ENCODE data around the gene ITGB8. TPM values are rescaled to one million over a fixed set of nuclear protein-coding genes. Genes with fewer than 3 reads are reported as not detected.

ITGB8 gene
- total RNA-seq, 4 donors from 2014 or later = 0.31 to 0.90 (median 0.56) TPM

DNA sequence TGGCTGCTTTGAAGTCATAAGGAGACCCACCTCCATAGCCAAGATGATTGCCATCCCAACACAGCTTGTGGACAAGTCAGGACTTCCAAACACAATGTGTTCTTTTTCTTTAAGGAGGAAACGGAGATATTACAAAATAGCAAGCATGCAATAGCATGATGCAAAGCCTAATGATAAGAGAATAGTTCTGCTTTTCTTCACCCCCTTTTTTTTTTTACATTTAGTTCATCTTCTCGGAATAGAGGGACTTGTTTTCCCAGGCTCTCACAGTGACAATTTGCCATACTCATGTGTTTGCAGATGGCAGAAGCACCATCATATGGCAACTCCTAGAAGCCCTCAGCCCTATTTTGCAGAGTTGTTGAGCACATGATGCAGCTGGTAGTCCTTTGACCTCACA is 119.8 kb downstream of the ITGB8 start:
- ATAC-seq = no peak

DNA sequence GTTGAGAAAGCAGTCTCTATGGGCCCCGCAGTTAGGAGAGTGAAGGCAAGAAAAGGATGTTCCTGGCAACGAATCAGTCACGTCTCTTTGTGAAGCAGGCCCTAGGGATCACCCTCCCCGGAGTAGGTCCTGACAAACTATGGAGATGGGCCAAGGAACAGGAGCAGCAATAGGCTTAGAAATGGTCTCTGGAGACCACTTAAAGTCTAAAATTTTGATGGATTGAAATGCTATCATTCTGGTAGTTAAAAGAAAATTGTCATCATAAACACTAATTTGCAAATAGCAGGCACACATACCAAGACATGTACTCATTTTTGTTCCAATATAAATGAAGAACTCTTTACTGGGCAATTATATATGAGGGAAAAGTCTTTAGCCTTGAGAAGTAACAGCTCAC is 123.5 kb downstream of the ITGB8 start:
- H3K27me3 ChIP-seq = no peaks in the 10 kb centered on the region
- no peaks in the 10 kb centered on the region for H3K36me3 ChIP-seq
- in situ Hi-C loops (cut with MboI; ENCODE audit: low sequenced_read_pairs in 4 of 4) = no loop called here
- no peak for DNase-seq
- no peak for ATAC-seq
- TF ChIP-seq, protein P1, sequence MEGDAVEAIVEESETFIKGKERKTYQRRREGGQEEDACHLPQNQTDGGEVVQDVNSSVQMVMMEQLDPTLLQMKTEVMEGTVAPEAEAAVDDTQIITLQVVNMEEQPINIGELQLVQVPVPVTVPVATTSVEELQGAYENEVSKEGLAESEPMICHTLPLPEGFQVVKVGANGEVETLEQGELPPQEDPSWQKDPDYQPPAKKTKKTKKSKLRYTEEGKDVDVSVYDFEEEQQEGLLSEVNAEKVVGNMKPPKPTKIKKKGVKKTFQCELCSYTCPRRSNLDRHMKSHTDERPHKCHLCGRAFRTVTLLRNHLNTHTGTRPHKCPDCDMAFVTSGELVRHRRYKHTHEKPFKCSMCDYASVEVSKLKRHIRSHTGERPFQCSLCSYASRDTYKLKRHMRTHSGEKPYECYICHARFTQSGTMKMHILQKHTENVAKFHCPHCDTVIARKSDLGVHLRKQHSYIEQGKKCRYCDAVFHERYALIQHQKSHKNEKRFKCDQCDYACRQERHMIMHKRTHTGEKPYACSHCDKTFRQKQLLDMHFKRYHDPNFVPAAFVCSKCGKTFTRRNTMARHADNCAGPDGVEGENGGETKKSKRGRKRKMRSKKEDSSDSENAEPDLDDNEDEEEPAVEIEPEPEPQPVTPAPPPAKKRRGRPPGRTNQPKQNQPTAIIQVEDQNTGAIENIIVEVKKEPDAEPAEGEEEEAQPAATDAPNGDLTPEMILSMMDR (IDR thresholded peaks at IDR 0.05 in 4 of 5, conservative IDR thresholded peaks at IDR 0.05 in 1 of 5) = no peak
- TF ChIP-seq POLR2A (IDR thresholded peaks at IDR 0.05) = no peak
- no peak overlapping the region for H3K4me3 ChIP-seq
- H3K9me3 ChIP-seq = no peaks in the 10 kb centered on the region
- intact Hi-C loops (cut with DNase I; ENCODE audit: low total_unique reads) = no loop called here
- H3K4me1 ChIP-seq = no peaks in the 10 kb centered on the region
- H3K27ac ChIP-seq = no peak overlapping the region

More for the DNA sequence above, 119.8 kb downstream of the ITGB8 start:
- H3K27me3 ChIP-seq = no peaks in the 10 kb centered on the region
- in situ Hi-C loops (cut with MboI; ENCODE audit: low sequenced_read_pairs in 4 of 4) (no loop called here), intact Hi-C loops (cut with DNase I; ENCODE audit: low total_unique reads) (no loop called here)
- H3K36me3 ChIP-seq = no peaks in the 10 kb centered on the region
- no peak overlapping the region for H3K4me3 ChIP-seq
- no peaks in the 10 kb centered on the region for H3K9me3 ChIP-seq
- H3K4me1 ChIP-seq = no peaks in the 10 kb centered on the region
- TF ChIP-seq, protein P1 (IDR thresholded peaks at IDR 0.05 in 4 of 5, conservative IDR thresholded peaks at IDR 0.05 in 1 of 5) = no peak
- no peak for TF ChIP-seq POLR2A (IDR thresholded peaks at IDR 0.05)
- DNase-seq = no peak
- H3K27ac ChIP-seq = no peak overlapping the region

DNA sequence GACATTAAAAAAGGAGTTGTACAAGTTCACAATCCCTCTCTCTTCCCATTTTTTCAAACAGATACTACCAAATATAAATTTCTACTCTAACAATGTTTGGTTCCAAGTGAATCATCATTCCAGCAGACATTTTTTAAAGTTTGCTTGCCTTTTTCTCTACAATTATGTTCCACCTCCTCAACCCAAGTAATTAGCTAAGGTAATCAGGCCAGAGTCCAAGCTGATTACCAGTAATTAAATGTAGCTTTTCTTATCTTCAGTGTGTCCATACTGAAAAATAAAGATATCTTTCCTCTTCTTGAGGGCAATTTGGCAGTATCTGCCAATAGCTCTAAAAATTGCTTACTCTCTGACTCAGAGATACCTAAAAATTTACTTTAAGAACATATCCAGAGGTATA is 126.0 kb downstream of the ITGB8 start:
- H3K4me3 ChIP-seq = no peak overlapping the region
- H3K27ac ChIP-seq = no peak overlapping the region
- no peaks in the 10 kb centered on the region for H3K9me3 ChIP-seq
- H3K4me1 ChIP-seq = no peaks in the 10 kb centered on the region
- intact Hi-C loops (cut with DNase I; ENCODE audit: low total_unique reads) = no loop called here
- H3K36me3 ChIP-seq = no peaks in the 10 kb centered on the region
- no peak for ATAC-seq
- DNase-seq = no peak
- no peaks in the 10 kb centered on the region for H3K27me3 ChIP-seq
- no peak for TF ChIP-seq POLR2A (IDR thresholded peaks at IDR 0.05)
- TF ChIP-seq, protein P1 (IDR thresholded peaks at IDR 0.05 in 4 of 5, conservative IDR thresholded peaks at IDR 0.05 in 1 of 5) = no peak
- in situ Hi-C loops (cut with MboI; ENCODE audit: low sequenced_read_pairs in 4 of 4) = no loop called here

DNA sequence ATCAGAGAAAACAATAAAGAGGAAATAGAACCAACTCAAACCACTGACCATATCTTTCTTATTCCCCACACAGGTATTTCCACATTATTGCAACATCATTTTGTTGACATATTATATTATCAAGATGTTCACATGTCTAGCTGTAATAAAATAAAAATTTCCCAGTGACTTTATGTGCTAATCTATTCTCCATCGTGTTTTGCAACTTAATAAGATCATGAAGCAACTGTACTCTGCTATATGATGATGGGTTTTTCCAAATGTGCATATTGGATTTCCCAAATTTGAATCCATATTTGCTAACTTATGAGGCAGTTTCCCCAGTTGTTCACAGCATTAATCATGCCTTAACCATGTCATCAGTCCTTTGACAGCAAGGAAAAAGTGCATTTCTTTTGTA is 127.8 kb downstream of the ITGB8 start:
- H3K27me3 ChIP-seq = no peaks in the 10 kb centered on the region
- in situ Hi-C loops (cut with MboI; ENCODE audit: low sequenced_read_pairs in 4 of 4) (no loop called here), intact Hi-C loops (cut with DNase I; ENCODE audit: low total_unique reads) (no loop called here)
- no peaks in the 10 kb centered on the region for H3K9me3 ChIP-seq
- no peaks in the 10 kb centered on the region for H3K36me3 ChIP-seq
- ATAC-seq (no peak), DNase-seq (no peak)
- H3K4me1 ChIP-seq = no peaks in the 10 kb centered on the region
- TF ChIP-seq POLR2A (IDR thresholded peaks at IDR 0.05) = no peak
- TF ChIP-seq, protein P1 (IDR thresholded peaks at IDR 0.05 in 4 of 5, conservative IDR thresholded peaks at IDR 0.05 in 1 of 5) = no peak
- H3K4me3 ChIP-seq = no peak overlapping the region
- no peak overlapping the region for H3K27ac ChIP-seq

DNA sequence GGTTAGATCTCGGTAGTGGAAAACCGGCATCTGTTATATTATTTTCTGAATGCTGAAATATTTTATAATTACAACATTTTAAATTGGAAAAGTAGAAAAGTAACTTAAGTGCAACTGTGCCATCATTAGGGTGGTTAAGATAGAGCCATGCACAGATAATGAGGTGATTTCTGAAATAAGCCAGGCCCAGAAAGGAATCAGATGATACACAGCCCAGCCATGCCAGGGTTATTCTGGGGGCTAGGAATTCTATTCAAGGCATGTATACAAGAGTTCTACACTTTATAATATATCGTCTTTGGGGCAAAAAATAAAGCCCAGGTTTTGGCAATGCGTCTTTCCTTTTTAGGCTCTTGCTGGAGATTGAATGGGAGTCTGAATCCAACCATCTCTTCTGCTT is 128.7 kb downstream of the ITGB8 start:
- H3K36me3 ChIP-seq = no peaks in the 10 kb centered on the region

More for the DNA sequence above, 128.7 kb downstream of the ITGB8 start:
- Histone ChIP-seq H3K27ac (no peak overlapping the region), H3K4me3 (no peak overlapping the region), H3K4me1 (no peaks in the 10 kb centered on the region), H3K9me3 (no peaks in the 10 kb centered on the region), H3K27me3 (no peaks in the 10 kb centered on the region)
- intact Hi-C loops (cut with DNase I; ENCODE audit: low total_unique reads) (no loop called here), in situ Hi-C loops (cut with MboI; ENCODE audit: low sequenced_read_pairs in 4 of 4) (no loop called here)
- DNase-seq (no peak), ATAC-seq (no peak)
- TF ChIP-seq, protein P1 (IDR thresholded peaks at IDR 0.05 in 4 of 5, conservative IDR thresholded peaks at IDR 0.05 in 1 of 5) = no peak
- TF ChIP-seq POLR2A (IDR thresholded peaks at IDR 0.05) = no peak

Measured in gastrocnemius medialis (tissue), 4 donors.